Activated CD4-positive, alpha-beta T cell treated with anti-CD3 and anti-CD28 coated beads, Interleukin-2, amount 50 U/mL, for 4 hours (primary cell): ENCODE results near the gene PGAP6.
"Not testable (repeated sequence)": the region's sequence is repeated elsewhere in the genome, so short reads cannot be mapped to it uniquely, and the experiment has no call there.

ENCODE experiments used
- DNase-seq, 2 experiments: peaks; one replicate each; pipeline ENCODE4 v3.0.0-alpha.2; 2020

PGAP6 gene

GRCh38 chr16:363766-364490 is 17.9 kb downstream of the PGAP6 start:
- no peak for DNase-seq

DNA sequence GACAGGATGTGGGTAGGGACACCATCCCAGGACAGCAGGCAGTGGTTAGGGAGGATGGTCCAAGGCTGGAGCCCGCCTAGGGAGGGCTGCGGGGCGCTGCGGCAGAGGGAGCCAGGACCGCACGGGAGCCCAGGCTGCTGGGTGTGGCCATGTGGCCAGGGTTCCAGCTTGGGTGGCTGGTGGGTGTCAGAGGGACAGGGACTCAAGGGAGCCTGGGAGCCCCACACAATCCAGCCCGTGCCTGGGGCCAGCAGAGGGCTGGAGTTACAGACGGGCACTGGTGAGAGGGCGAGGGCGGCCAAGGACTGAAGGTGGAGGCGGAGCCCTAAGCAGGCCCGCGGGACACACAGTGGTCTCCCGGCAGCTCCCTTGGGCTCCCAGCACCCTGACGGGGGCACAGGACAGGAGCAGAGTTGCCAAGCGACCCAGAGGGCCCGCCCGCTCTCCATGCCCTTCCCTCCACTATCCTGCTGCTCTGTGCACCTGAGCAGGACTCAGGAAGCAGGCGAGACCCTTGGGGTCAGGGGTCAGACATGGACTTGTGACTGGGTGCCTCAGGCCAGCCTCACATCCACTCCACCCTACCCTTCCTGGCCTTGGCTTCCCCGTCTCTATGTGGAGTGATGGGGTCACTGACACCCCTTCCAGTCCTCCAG is 18.5 kb downstream of the PGAP6 start:
- DNase-seq = no peak

DNA sequence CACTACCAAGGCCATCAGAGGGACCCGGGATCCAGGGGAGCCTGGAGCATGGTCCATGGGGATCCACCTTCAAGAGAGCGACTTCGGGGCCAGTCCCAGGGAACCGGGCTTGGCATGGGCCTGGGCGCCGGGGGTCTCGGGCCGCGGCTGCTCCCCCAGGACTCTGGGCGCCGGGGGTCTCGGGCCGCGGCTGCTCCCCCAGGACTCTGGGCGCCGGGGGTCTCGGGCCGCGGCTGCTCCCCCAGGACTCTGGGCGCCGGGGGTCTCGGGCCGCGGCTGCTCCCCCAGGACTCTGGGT is 19.1 kb downstream of the PGAP6 start:
- DNase-seq = not testable (repeated sequence)

GRCh38 chr16:361872-362701 is 19.7 kb downstream of the PGAP6 start:
- peak; percentile 68 to 70 for DNase-seq

GRCh38 chr16:361341-361871 is 20.4 kb downstream of the PGAP6 start:
- DNase-seq = no peak

- DNase-seq = no peak
These were observed 21.0 kb downstream of the PGAP6 start for GRCh38 chr16:360698-361336.

- DNase-seq = no peak
These were observed 21.7 kb downstream of the PGAP6 start for GRCh38 chr16:359871-360697.

- no peak for DNase-seq
These were observed 22.6 kb downstream of the PGAP6 start for GRCh38 chr16:359067-359763.

GRCh38 chr16:356741-357140 is 25.0 kb downstream of the PGAP6 start:
- no peak for DNase-seq

GRCh38 chr16:354971-355461 is 26.8 kb downstream of the PGAP6 start:
- DNase-seq = peak; percentile 18 to 26

DNA sequence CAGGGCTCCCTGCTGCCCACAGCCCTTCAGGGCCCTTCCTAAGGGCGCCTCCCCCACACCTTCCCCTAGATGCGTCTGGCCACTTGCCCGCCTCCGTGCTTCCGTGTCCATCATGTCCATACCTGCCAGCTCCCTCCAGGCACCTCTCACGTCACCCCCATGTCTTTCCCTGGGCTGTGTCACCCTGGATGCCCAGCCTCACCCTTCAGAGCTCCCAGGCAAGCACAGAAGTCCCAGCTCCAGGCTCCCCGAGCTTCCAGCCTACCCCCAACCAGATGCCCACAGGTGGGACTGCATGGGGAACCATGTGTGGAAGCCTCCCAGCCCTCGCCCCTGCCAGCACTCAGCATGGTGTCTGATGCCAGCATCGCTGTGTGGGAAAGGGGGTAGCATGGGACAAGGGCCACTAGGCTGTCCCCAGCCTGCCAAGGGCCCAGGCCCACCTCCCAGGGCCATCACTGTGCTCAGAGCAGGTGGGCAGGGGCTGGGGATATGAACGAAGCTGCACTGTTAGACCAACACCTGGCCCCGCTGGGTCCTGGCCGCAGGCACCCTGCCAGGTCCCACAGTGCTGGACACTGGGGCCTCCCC is 27.4 kb downstream of the PGAP6 start:
- DNase-seq = no peak

- no peak for DNase-seq
These were observed 28.1 kb downstream of the PGAP6 start for GRCh38 chr16:353404-354290.

- peak; percentile 100 for DNase-seq
These were observed 29.0 kb downstream of the PGAP6 start, which contains the start of gene AXIN1 for GRCh38 chr16:352547-353403. Gene AXIN1 (minus strand): TSS chr16:352723. CDS start chr16:347025, 5,698 bp downstream.

- no peak for DNase-seq
These were observed 29.8 kb downstream of the PGAP6 start for GRCh38 chr16:351804-352520.

- DNase-seq = no peak
These were observed 31.6 kb downstream of the PGAP6 start for GRCh38 chr16:350203-350602.

DNA sequence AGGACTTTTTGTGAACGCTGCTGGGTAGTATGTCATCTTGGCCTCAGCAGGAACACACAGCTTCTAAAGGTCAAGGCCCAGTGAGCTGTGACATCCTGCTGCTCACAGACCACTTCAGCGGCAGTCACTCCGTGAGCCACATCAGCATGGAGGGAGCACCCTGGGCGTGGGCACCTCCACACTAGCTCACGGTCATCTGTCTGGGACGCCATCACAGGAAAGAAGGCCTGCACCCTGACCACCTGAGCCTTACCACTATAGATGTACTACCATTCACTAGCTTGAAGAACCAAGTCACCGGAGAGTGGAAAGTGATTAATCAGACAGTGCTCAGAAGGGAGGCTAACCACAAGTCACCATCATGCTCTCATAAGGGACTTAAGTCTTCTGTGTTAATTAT is 32.6 kb downstream of the PGAP6 start:
- no peak for DNase-seq

DNA sequence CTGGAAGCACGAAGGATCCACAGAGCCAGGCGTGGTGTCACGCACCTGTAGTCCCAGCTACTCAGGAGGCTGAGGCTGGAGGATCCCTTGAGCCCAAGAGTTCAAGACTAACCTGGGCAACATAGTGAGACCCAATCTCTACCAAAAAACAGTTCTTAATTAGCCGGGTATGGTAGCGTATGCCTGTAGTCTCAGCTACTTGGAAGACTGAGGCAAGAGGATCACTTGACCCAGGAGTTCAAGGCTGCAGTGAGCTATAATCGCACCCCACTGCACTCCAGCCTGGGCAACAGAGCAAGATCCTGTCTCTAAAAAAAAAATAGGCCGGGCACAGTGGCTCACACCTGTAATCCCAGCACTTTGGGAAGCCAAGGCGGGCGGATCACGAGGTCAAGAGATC is 33.3 kb downstream of the PGAP6 start:
- DNase-seq = not testable (repeated sequence)

DNA sequence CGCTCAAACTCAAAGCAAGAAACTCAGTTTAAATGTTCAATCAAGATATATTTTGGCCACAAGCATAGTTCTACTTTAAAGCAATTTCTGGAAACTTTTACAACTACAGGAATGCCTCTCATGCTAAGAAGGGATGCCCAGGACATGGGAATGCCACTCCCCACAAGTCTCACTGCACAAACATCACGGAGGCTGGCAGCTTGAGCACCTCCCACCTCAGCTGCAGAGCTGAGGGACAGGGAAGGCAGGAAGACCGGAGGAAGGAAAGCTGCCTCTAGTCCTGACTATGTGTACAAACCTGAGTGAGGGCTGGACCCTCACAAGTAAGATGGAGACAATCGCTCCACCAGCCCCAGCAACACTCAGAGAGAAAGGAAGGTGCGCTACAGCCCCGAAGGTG is 34.6 kb downstream of the PGAP6 start:
- DNase-seq = no peak
